Measurements from ENCODE around the gene KLHL42. TPM values are rescaled to one million over a fixed set of nuclear protein-coding genes. Genes with fewer than 3 reads are reported as not detected.
"Not testable (repeated sequence)": the region's sequence is repeated elsewhere in the genome, so short reads cannot be mapped to it uniquely, and the experiment has no call there.

The KLHL42 gene
- total RNA-seq, 2 experiments from 2014 or later, result 9.4 to 9.8 TPM

DNA sequence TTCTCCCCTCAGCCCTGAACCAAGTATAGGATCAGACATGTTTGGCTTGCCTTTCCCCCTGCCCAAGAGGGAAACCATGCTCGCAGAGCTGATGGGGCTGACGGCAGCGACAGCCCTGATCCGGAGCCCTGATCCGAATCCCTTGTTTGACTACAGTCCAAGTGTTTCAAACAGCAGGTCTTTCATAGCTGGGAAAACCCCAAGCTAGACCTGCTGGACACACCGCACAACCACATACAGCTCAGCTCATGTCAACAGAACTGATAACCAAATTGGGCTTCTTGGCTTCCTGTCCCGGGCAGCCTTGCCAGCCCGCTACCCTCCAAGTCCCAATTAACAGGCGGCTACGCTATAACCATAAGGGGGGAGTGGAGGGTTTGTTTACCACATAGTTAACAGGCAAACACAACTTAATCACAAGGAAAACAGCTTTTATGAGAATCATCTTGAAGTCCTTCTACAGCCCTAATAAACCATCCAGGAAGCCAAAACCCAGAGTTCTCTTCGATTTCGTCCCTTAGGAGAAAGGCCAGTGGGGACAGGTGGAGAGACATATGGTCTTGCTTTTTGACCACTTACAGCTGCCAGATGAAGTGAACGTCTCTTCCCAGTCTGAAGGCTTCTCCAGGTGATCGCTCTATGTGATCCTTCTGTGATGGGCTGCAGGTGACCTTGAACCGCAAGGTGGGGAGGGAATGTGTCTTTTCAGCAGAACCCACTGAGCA lies 64.5 kb downstream of the KLHL42 start:
- peaks cover 2% of the 10 kb centered on the region for H3K36me3 Mint-ChIP-seq (ENCODE audit: low read depth)
- no peak overlapping the region for H3K4me3 Mint-ChIP-seq
- DNase-seq, result no peak
- CTCF ChIA-PET, result interaction anchor here (0.9 to 1.0 kb wide), 2 partner anchors 96 to 113 kb away, joined by 3 read pairs; no protein-coding TSS in a partner anchor
- H3K27me3 Mint-ChIP-seq (ENCODE audit: low read depth), result peaks cover 8% of the 10 kb centered on the region
- H3K4me1 Mint-ChIP-seq (ENCODE audit: low read depth), result no peaks in the 10 kb centered on the region
- H3K27ac Mint-ChIP-seq, result no peak overlapping the region
- intact Hi-C loops (cut with micrococcal nuclease), result no loop called here
- peaks cover 6% of the 10 kb centered on the region for H3K9me3 Mint-ChIP-seq

DNA sequence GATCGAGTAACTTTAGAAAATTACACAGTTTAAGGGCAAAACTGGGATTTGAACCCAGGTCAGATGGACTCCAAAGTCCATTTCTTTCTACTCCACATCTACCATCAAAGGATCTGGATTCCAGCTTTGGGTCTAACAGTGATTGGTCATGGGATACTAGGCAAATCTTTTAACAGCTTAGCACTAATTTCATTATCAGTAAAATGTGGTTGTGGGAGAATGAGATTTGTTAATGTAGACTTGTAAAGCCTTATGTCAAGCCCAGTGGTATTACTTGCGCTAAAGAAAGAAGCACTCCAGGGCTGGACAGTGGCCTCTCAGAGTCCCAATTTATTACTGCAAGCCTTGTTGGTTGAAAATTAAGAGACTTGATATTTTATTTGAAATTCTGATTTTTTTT lies 65.2 kb downstream of the KLHL42 start:
- intact Hi-C loops (cut with micrococcal nuclease), result no loop called here
- H3K4me1 Mint-ChIP-seq (ENCODE audit: low read depth), result no peaks in the 10 kb centered on the region
- H3K36me3 Mint-ChIP-seq (ENCODE audit: low read depth), result peaks cover 2% of the 10 kb centered on the region
- DNase-seq, result no peak
- H3K4me3 Mint-ChIP-seq, result no peak overlapping the region
- H3K27me3 Mint-ChIP-seq (ENCODE audit: low read depth), result peaks cover 8% of the 10 kb centered on the region
- H3K27ac Mint-ChIP-seq, result no peak overlapping the region
- CTCF ChIA-PET, result interaction anchor here (1.0 kb wide), 1 partner anchor 113 kb away, joined by 3 read pairs; no protein-coding TSS in a partner anchor
- H3K9me3 Mint-ChIP-seq, result peaks cover 12% of the 10 kb centered on the region

DNA sequence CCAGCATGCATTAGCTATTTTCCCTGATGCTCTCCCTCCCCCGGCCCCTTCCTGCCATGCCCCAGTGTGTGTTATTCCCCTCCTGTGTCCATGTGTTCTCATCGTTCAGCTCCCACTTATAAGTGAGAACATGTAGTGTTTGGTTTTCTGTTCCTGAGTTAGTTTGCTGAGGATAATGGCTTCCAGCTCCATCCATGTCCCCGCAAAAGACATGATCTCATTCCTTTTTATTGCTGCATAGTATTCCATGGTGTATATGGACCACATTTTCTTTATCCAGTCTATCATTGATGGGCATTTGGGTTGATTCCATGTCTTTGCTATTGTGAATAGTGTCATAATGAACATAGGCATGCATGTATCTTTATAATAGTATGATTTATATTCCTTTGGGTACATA lies 65.7 kb downstream of the KLHL42 start:
- H3K4me1 Mint-ChIP-seq (ENCODE audit: low read depth); H3K27ac Mint-ChIP-seq; H3K27me3 Mint-ChIP-seq (ENCODE audit: low read depth); DNase-seq; H3K36me3 Mint-ChIP-seq (ENCODE audit: low read depth); H3K4me3 Mint-ChIP-seq; CTCF ChIA-PET; intact Hi-C loops (cut with micrococcal nuclease): not testable (repeated sequence)
- H3K9me3 Mint-ChIP-seq, result peaks cover 12% of the 10 kb centered on the region

GRCh38 chr12:27847293-27847692 lies 67.3 kb downstream of the KLHL42 start:
- H3K9me3 Mint-ChIP-seq, result peaks cover 12% of the 10 kb centered on the region
- H3K27ac Mint-ChIP-seq; DNase-seq; H3K36me3 Mint-ChIP-seq (ENCODE audit: low read depth); H3K4me3 Mint-ChIP-seq; intact Hi-C loops (cut with micrococcal nuclease); CTCF ChIA-PET; H3K27me3 Mint-ChIP-seq (ENCODE audit: low read depth); H3K4me1 Mint-ChIP-seq (ENCODE audit: low read depth): not testable (repeated sequence)

- no peak for DNase-seq
- H3K27ac Mint-ChIP-seq, result no peak overlapping the region
- intact Hi-C loops (cut with micrococcal nuclease), result no loop called here
- H3K4me3 Mint-ChIP-seq, result no peak overlapping the region
- CTCF ChIA-PET, result interaction anchor here (1.1 kb wide), 1 partner anchor 11 kb away, joined by 3 read pairs; no protein-coding TSS in a partner anchor
- H3K9me3 Mint-ChIP-seq, result peaks cover 12% of the 10 kb centered on the region
- peaks cover 12% of the 10 kb centered on the region for H3K27me3 Mint-ChIP-seq (ENCODE audit: low read depth)
- no peaks in the 10 kb centered on the region for H3K4me1 Mint-ChIP-seq (ENCODE audit: low read depth)
- peaks cover 2% of the 10 kb centered on the region for H3K36me3 Mint-ChIP-seq (ENCODE audit: low read depth)
Measured at GRCh38 chr12:27851311-27851710, 71.3 kb downstream of the KLHL42 start.

GRCh38 chr12:27852117-27852516 lies 72.1 kb downstream of the KLHL42 start:
- CTCF ChIA-PET, result no interaction called here
- H3K36me3 Mint-ChIP-seq (ENCODE audit: low read depth), result peaks cover 2% of the 10 kb centered on the region
- H3K4me3 Mint-ChIP-seq, result no peak overlapping the region

More at GRCh38 chr12:27852117-27852516, 72.1 kb downstream of the KLHL42 start:
- intact Hi-C loops (cut with micrococcal nuclease), result no loop called here
- H3K9me3 Mint-ChIP-seq, result peaks cover 12% of the 10 kb centered on the region
- no peak for DNase-seq
- H3K27me3 Mint-ChIP-seq (ENCODE audit: low read depth), result peaks cover 7% of the 10 kb centered on the region
- no peaks in the 10 kb centered on the region for H3K4me1 Mint-ChIP-seq (ENCODE audit: low read depth)
- H3K27ac Mint-ChIP-seq, result no peak overlapping the region

Other genes starting within 250 kb of the KLHL42 start
- under 1 TPM; 0.19 to 0.22 TPM for gene REP15, start 83.8 kb upstream of the KLHL42 start, total RNA-seq
- gene MRPS35, start 69.4 kb upstream of the KLHL42 start, total RNA-seq, result 10 to 100 TPM; 53.1 to 57.6 TPM
- gene MANSC4, start within 50 bp of the KLHL42 start, total RNA-seq, result not detected
- gene PTHLH, start 192.5 kb downstream of the KLHL42 start, total RNA-seq, result not detected

Measured in activated naive CD4-positive, alpha-beta T cell treated with anti-CD3 and anti-CD28 coated beads for 36 hours (primary cell).